GM12872 (cell line): ENCODE data around the gene TRAF3.

Experiments
- CTCF ChIP-seq: IDR thresholded peaks from 3 replicates; pipeline ENCODE4 v1.5.1; 2011; ENCODE audit warnings: low read depth, mild to moderate bottlenecking, low read length, moderate library complexity; ENCODE audit not compliant: insufficient read depth

Gene TRAF3

GRCh38 chr14:102782974-102783373 is 5.7 kb downstream of the TRAF3 start:
- no peak for TF ChIP-seq CTCF

GRCh38 chr14:102784892-102785594 is 7.8 kb downstream of the TRAF3 start:
- TF ChIP-seq CTCF = no peak

DNA sequence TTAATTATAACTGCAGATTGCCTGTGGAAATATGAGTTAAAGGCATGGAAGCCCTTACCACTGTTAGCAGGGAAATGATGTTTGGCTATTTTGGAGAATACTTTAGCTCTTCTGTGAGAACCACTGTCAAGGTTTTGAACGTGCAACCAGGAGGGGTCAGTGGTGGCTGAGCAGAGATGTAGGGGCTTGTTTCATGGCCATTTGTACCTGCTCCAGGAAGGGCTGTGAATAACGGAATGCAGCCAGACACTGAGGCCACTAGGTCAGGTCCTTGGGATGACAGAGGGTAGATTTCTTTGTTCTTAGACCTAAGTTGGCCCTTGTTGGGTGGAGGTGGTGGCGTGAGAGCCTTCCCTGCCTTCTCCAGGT is 8.3 kb downstream of the TRAF3 start:
- TF ChIP-seq CTCF = peak; percentile 49

GRCh38 chr14:102786768-102787167 is 9.5 kb downstream of the TRAF3 start:
- no peak for TF ChIP-seq CTCF

GRCh38 chr14:102789349-102789748 is 12.1 kb downstream of the TRAF3 start:
- TF ChIP-seq CTCF = no peak

- TF ChIP-seq CTCF = no peak
Measured at GRCh38 chr14:102793531-102794328, 16.5 kb downstream of the TRAF3 start.

DNA sequence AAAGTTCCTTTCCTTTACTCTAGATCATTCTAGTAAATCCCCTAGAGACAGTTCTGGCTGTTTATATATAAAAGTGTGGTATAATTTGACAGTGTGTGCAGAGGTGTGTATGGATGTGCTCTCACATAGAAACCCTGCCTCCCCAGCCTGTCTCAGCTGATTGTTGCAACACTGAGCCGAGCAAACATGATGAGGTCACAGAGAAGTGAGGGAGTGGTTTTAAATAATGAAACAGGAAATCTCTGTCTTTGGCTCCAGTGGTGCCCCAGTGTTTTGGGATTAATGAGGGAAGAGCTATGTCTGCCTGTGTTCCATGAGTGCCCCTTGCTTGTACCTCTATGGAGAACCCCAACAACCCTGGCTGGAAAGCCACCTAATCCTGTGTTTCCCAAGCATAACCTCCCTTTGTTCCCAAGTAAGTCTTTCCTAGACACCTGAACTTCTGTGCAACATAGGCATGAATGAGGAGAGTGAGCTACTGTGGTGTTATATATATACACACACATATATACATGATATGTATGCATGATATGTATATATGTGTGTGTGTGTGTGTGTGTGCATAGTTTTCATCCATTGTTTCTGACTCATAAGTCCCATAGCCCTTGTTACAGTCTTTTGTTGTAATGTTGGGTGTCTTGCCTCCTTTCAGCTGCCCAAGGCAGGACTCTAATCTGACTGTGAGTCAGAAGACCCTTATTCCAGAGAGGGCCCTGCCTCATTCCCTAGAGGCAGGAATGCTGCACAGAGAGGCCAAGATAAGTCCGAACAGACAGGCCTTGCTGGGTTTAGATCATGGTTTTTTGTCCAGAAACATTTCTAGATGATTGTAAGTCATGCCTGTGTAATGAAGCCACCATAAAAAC is 18.0 kb downstream of the TRAF3 start:
- no peak for TF ChIP-seq CTCF
